WI38 (cell line): ENCODE data around the gene PHF24.

ENCODE experiments used
- H3K4me3 ChIP-seq: 2 replicates; pipeline ENCODE4 v1.5.1; 2011; ENCODE audit warnings: low read depth, mild to moderate bottlenecking, control low read depth, low read length
- CTCF ChIP-seq: IDR thresholded peaks from 2 replicates; pipeline ENCODE4 v1.5.1; 2012; ENCODE audit warnings: low read depth, mild to moderate bottlenecking, control low read depth, low read length

The PHF24 gene

GRCh38 chr9:34994900-34995669 is 37.0 kb downstream of the PHF24 start:
- no peak for TF ChIP-seq CTCF
- H3K4me3 ChIP-seq: no peak overlapping the region

GRCh38 chr9:34995670-34996060 is 37.6 kb downstream of the PHF24 start:
- no peak overlapping the region for H3K4me3 ChIP-seq
- TF ChIP-seq CTCF: no peak

GRCh38 chr9:34996181-34996904 is 38.3 kb downstream of the PHF24 start:
- H3K4me3 ChIP-seq: no peak overlapping the region
- no peak for TF ChIP-seq CTCF

- TF ChIP-seq CTCF: no peak
- no peak overlapping the region for H3K4me3 ChIP-seq
Observed at GRCh38 chr9:34996905-34997279, 38.8 kb downstream of the PHF24 start.

GRCh38 chr9:34997379-34997781 is 39.3 kb downstream of the PHF24 start:
- no peak for TF ChIP-seq CTCF

GRCh38 chr9:34998266-34998665 is 40.2 kb downstream of the PHF24 start:
- H3K4me3 ChIP-seq: no peak overlapping the region
- TF ChIP-seq CTCF: no peak

More at GRCh38 chr9:34997379-34997781, 39.3 kb downstream of the PHF24 start:
- H3K4me3 ChIP-seq: no peak overlapping the region

- no peak for TF ChIP-seq CTCF
- no peak overlapping the region for H3K4me3 ChIP-seq
Observed at GRCh38 chr9:34999576-34999975, 41.5 kb downstream of the PHF24 start.
